Measurements from ENCODE around the gene SLC39A11.
"Not testable (repeated sequence)": the region's sequence is repeated elsewhere in the genome, so short reads cannot be mapped to it uniquely, and the experiment has no call there.

SLC39A11 gene

GRCh38 chr17:73072219-73072962, 20.1 kb downstream of the SLC39A11 start:
- no peak for DNase-seq (ENCODE audit: low read depth, low spot score)

- DNase-seq (ENCODE audit: low read depth, low spot score): no peak
Measured at GRCh38 chr17:73071066-73071999, 21.2 kb downstream of the SLC39A11 start.

- DNase-seq (ENCODE audit: low read depth, low spot score): no peak
Measured at GRCh38 chr17:73069841-73070240, 22.6 kb downstream of the SLC39A11 start.

GRCh38 chr17:73069164-73069770, 23.2 kb downstream of the SLC39A11 start:
- no peak for DNase-seq (ENCODE audit: low read depth, low spot score)

GRCh38 chr17:73068322-73069153, 23.9 kb downstream of the SLC39A11 start:
- no peak for DNase-seq (ENCODE audit: low read depth, low spot score)

- not testable (repeated sequence) for DNase-seq (ENCODE audit: low read depth, low spot score)
Measured at GRCh38 chr17:73067699-73068098, 24.8 kb downstream of the SLC39A11 start.

GRCh38 chr17:73067075-73067474, 25.4 kb downstream of the SLC39A11 start:
- no peak for DNase-seq (ENCODE audit: low read depth, low spot score)

- no peak for DNase-seq (ENCODE audit: low read depth, low spot score)
Measured at GRCh38 chr17:73066148-73066884, 26.2 kb downstream of the SLC39A11 start.

GRCh38 chr17:73065376-73065775, 27.1 kb downstream of the SLC39A11 start:
- DNase-seq (ENCODE audit: low read depth, low spot score): no peak

- no peak for DNase-seq (ENCODE audit: low read depth, low spot score)
Measured at GRCh38 chr17:73064084-73064938, 28.2 kb downstream of the SLC39A11 start.

- no peak for DNase-seq (ENCODE audit: low read depth, low spot score)
Measured at GRCh38 chr17:73062726-73063125, 29.8 kb downstream of the SLC39A11 start.

GRCh38 chr17:73061161-73061560, 31.3 kb downstream of the SLC39A11 start:
- DNase-seq (ENCODE audit: low read depth, low spot score): no peak

GRCh38 chr17:73060721-73061120, 31.8 kb downstream of the SLC39A11 start:
- DNase-seq (ENCODE audit: low read depth, low spot score): no peak

GRCh38 chr17:73059713-73060112, 32.8 kb downstream of the SLC39A11 start:
- not testable (repeated sequence) for DNase-seq (ENCODE audit: low read depth, low spot score)

GRCh38 chr17:73058022-73058421, 34.5 kb downstream of the SLC39A11 start:
- no peak for DNase-seq (ENCODE audit: low read depth, low spot score)

GRCh38 chr17:73057196-73057595, 35.3 kb downstream of the SLC39A11 start:
- no peak for DNase-seq (ENCODE audit: low read depth, low spot score)

GRCh38 chr17:73052923-73053322, 39.6 kb downstream of the SLC39A11 start:
- DNase-seq (ENCODE audit: low read depth, low spot score): no peak

GRCh38 chr17:73050797-73051196, 41.7 kb downstream of the SLC39A11 start:
- no peak for DNase-seq (ENCODE audit: low read depth, low spot score)

GRCh38 chr17:73048170-73048569, 44.3 kb downstream of the SLC39A11 start:
- no peak for DNase-seq (ENCODE audit: low read depth, low spot score)

- no peak for DNase-seq (ENCODE audit: low read depth, low spot score)
Measured at GRCh38 chr17:73045724-73046123, 46.8 kb downstream of the SLC39A11 start.
